ENCODE data around the gene RAB11FIP5.

RAB11FIP5 gene

DNA sequence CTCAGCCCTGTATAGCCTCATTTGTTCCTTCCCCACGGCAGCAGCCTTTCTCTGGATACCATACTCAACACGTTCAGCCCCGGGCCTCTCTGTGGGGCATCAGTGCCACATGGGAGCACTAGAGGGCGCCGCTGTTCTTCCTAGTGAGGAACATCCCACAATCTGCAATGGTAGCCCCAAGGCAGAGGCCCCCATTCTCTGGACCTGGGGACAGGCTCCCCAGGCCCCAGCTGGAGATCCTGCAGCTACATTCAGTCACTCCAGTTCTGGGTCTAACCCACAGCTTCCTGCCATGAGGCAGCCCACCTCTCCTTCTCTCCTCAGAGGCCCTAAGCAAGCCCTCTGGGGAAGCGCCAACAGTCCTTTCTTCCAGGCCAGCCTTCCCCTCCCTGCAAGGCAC lies 27.1 kb downstream of the RAB11FIP5 start:
- DNase-seq, result peak; percentile 65

DNA sequence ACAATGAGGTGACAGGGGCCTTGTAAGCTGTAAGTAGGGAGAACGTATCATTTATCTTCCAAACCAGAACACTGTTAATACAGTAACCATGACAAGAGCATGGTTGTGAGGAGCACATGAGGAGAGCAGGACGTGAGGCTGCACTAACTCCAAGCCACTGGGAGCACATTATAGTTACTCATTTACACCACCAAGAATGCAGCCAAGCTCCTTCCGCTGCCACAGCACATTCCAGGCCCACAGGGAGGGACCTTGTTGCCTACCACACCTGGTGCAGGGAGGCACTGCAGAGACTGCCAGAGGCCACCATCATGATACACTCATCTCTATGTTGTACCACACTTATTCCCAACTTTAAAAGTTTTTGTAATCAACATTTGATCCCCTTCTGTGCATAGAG lies 27.8 kb downstream of the RAB11FIP5 start:
- no peak for DNase-seq

DNA sequence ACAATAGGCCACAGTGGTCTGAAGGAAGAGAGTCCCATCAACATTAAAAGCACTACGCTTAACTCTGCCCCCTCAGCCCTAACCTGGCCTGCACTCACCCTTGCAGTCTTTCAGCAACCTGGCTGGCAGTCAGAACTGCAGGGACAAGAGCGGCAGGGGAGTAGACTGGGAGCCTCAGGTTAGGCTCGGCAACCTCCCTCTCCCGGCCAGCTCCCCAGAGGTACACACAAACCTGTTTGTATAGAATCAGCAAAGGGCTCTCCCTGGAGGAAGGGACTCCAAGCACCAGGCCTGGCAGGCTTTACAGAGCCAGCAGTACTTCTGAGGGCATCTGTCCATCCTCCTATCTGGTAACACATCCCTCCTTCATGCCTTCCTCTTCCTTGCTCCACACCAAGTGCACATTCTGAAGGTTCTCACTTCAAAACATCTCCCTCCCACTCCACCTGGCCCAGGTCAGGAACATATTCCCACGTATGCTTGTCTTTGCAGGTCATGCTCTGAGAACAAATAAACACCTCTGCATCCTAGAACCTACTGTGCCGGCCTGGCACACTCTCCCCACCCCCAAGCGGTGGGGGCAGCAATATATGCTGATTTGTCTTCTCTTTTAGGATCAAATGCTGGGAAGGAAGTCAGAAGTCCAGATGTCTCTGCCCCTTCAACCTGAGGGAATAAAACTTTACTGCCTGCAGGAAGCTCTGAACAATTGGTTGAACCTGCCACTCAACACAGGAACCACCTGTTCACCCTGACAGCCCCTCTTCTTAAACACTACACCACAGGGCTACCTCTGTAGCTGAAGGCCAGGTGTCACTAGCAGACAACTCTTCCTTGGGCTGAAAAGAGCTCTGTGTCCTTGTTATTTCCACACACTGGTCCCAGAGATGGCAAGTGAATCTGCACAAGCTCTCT lies 28.6 kb downstream of the RAB11FIP5 start:
- peak; percentile 49 for DNase-seq

DNA sequence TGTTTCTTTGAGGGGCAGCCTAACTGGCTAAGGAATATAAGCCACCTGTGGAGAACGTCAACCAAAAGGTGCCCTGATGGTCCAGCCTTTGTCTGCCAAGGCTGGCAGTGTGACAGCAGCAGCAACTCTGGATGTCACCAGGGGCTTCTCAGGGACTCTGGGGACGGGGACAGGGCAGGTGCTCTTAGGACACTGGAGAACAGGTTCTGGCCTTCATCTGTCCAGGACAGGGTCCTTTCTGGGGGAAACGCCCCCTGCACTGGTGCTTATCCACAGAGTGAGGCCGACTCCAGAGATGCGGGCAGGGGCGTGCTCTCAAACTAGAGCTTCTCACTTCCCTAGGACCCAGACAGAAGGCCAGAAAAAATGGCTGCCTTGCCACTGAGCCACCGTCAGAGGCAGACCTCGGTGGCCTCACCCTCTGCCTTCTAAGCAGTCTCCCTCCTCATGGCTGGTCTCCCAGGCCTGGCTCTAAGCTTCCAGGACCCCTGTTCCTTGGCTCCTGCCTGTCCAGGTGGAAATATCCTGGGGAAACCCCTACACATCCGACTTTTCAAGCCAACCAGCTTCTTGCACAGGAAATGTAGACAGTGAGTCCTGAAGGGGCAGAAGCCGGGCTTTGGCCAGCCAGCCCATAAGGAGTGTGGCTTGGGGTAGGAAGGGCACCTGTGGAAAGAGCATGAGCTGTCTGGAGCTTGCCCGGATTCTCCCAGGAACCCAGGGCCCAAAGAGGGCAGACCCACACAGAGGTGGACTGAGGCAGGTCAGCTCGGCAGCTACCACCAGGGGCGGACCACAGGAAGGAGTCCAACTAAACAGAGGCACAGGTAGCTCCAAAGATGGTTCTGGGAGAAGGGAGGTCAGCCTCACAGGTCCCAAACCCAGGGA lies 30.0 kb downstream of the RAB11FIP5 start:
- no peak for DNase-seq

- no peak for DNase-seq
Measured at GRCh38 chr2:73081181-73081671, 31.5 kb downstream of the RAB11FIP5 start.

DNA sequence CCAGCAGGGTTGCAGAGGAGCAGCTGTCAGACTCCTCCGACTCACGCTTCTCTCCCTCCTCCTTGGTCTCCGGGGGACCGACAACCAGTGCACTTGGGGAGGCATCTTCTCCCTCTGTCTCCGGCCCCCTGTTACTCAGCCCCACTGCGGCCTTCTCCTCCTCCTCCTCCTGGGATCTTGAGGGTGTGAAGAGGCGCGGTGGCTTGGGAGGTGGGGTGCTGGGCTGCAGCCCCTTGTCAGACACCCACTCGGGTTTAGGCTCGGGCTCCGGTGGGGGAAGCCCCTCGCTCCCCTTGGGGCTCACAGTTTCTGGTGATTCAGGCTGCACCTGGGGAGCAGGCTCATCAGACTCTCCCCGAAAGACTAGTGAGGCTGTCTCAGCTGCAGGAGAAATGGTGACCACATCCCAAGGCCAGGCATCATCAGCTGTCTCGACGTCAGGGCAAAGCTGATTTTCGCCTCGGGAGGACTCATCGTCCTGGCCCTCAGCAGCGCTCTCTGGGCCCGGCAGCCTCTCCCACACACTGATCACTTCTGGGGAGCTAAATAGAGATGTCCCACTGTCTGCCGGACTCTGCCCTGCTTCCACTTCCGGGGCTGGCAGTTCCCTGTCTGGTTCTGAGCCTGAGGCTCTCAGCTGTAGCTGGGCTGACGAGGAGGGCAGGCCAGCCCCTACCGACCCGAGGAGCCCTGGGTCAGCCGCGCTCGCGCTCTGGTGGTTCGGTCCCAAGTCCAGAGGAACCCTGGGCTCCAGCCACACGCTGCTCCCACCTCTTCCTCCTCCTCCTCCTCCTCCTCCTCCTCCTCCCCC lies 32.2 kb downstream of the RAB11FIP5 start:
- DNase-seq, result no peak

DNA sequence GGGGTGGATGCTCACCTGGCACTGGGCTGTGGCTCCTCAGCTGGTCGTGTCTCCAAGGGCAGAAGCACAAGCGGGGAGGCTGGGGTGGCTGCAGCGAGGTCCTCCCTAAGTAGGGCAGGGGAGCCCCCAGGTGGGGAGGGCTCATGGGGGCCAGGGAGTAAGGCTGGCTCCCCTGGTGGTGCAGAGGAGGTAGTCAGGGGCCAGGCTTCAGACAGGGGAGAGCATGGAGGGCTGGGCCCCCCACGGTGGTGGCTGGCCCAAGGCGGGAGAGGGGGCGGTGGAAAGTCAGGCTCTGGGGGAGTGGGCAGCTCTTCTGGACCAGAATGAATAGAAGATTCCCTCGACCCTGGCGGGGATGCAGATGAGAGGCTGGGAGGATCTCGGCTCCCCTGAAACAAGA lies 33.1 kb downstream of the RAB11FIP5 start:
- DNase-seq, result no peak

- DNase-seq, result no peak
Measured at GRCh38 chr2:73078457-73079411, 34.0 kb downstream of the RAB11FIP5 start.

DNA sequence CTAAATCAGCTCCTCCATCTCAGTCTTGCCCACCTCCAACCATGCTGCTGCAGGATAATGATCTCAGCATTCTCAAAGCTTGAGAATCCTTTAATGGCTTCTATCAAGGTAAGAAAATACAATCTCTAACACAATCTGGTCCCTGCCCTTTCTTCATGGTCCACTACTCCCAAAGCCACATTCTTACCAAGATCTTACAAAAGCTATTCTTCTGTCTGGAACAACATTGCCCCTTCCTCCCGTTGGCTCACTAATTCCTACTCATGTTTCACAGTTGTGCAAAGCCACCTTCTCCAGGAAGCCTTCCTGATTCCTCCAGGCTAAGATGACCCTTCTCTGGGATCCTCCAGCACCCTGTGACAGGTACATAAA lies 35.3 kb downstream of the RAB11FIP5 start:
- DNase-seq, result no peak

DNA sequence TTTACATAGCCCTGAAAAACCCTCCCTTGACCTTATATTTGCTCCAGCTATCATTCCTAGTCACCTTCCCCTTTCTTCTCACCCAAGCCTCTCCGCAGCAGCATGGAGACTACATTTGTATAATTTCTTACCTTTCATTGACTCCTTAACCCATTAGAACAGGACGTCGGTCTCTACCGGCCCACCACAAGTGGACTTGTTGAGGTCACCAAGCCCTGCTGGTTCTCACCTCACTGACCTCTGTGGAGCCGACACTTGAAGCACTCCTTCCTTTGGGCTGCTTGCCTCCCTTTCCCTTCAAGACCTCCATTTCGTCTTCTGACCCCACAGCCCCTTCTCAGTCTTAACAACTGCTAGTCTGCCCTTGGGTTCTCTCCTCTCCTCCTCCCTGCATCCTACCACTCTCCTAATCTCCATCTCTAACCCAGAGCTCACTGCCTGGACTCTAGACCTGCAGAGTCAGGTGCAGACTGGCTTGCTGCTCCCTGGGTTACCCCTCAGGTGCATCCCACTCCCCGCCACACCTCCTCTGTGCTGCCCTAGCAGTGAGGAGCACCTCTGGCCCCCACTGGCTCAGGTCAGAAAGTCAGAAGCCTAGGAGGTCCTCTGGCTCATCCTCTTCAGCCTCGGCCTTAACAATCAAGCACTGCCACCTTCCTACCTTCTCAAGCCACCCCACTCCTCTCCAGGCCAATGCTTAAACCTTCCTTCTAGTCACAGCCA lies 35.9 kb downstream of the RAB11FIP5 start:
- no peak for DNase-seq

DNA sequence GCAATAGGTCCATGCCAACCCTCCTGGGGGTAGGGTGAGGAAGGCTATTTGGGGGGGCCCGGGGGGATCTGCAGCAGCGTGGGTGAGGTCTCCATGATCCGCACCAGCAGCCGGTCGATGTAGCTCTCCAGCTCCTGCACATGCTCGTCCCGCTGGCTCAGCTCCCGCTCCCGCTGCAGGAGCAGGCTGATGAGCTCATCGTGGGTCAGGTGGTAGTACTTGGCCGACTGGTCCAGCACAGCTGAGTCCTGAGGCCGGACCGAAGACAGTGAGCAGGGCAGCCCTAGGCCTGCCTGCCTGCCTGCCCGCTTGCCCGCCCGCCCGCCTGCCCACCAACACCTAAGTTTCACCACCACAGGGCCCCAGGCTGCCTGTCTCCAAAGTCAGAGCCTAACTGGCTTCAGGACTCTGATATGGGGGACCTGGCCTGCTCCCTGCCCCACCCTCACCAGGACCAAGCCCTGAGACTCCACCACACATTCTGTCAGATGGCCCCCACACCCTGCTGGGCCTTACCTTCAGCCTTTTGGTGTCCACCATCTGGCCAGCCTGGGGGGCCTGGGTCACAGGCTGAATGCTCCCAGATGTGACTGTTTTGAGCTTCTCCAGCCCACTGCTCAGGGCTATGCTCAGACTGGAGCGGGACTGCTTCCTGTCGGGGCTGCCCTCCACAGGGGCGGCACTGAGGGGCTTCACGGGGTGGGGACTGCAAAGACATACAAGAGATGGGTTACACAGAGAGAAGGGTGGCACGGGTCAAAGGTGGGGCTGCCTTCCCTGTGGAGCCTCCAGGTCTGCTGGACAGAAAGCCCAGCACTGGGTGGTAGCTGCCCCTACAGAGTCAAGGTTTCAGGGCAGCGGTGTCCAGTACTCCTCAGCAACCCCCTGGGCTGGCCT lies 37.0 kb downstream of the RAB11FIP5 start:
- DNase-seq, result no peak

GRCh38 chr2:73074110-73075069 lies 38.4 kb downstream of the RAB11FIP5 start:
- no peak for DNase-seq

DNA sequence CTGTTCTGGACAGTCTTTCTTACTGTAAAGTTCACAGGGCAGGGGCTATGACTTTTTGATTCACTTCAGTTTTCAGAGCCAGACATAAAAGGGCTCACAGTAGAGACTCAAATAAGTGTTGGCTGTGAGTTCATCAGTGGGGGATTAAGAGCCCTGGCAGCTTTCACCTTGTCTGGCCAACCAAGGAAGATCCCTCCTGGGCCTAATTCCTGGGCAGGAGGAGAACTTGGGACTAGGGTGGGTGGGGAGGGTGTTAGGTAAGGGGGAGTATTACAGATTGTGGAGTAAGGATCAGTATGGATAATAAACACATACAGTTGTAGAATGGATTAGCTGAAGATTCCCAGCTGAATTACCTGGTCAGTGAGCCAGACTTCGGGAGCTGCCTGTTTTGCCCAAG lies 40.3 kb downstream of the RAB11FIP5 start:
- DNase-seq, result no peak

DNA sequence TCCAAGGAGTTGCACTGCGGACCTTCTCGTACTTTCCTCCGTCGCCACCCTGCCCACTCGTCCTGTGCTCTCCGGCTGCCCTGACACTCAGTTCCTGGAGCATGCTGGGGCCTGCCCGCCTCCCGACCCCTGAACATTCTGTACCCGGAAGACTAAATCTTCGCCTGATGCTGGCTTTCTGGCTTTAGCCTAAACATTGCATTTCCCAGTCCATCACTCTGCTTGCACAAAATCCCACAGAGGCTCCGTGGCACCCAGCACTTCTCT lies 40.7 kb downstream of the RAB11FIP5 start:
- no peak for DNase-seq

- peak; percentile 96 for DNase-seq
Measured at GRCh38 chr2:73071360-73072128, 41.2 kb downstream of the RAB11FIP5 start, which contains the start of gene SFXN5. Gene SFXN5, minus strand, starts transcription at chr2:73071712. Its CDS starts 7 bp downstream, at chr2:73071705.

DNA sequence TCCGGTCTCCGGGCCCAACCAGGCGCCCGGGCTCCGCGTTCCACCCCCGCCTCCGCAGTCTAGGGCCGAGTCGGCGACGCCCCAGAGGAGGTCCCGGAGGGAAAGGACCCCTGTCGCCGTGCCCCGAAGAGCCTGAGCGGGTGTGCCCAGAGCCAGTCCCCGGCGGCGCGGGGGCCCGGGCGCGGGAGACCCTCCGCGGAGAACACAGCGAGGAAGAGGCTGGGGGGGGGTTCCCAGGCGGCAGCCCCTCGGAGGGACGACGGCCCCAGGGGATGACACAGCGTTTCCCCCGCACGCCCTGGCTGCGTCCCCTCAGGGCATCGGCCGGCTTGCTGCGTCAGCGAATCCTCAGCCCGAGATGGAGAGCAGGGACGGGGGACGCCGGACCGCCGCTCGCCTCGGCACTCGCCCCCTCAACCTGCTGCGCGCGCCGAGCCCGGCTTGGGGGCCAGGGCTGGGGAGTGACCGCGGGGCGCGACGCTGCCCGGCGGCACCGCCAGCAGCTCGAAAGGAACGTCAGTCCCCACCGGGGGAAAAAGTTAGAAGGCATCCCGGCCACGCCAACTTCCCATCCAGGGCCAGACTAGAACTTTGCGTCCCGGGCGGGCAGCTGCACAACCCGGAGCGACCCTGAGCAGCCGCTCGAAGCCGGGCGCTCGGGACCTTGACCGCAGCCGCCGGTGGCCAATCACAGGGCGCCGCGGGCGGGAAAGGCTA lies 41.9 kb downstream of the RAB11FIP5 start:
- DNase-seq, result no peak
